ENCODE results near the gene TRAK2.

DNA sequence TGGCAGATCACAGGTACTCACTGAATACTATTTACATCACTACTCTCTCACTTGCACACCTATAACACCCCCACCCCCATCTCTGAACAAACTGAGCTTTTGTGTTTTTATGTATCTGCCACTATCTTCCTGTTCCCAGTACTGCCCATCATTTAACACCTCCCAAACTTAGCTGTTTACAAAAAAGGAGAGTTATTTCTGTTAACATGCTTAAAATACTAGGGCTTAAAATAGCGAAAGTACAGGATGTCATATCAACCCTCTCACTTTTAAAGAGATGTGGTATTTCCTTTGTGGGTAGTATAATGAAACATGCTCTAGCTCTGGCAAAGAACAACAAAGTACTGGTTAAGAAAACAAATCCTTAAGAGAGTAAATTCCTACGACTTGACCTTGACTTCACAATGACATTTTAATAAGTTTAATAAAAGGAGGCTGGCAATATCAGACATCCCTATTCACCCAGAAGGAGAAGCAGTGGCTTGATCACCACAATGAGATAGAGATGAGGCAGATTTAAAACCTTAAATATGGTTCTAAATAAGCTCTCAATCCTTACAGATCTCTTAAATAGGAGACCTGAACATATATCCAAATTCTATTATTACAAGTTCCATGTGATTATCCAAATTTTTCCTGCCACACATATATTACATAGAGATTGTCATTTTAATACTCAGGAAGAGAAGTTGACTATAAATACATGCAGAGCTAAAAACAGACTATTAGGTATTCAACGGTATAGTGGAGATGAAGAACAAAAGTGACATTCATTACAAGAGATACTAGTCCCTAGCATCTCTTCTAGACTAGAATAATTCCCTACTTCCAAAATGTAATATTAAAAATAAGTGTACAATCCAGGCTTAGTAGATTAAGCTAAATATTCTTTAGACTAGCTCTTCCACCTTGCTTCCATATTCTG lies 36.9 kb downstream of the TRAK2 start:
- no peak for TF ChIP-seq CTCF (IDR thresholded peaks at IDR 0.05)
- TF ChIP-seq POLR2A (IDR thresholded peaks at IDR 0.05) = no peak
- TF ChIP-seq POLR2AphosphoS5 (IDR thresholded peaks at IDR 0.05) = no peak
- TF ChIP-seq EP300 (IDR thresholded peaks at IDR 0.05) = no peak
